DMS114 treated with DMSO at 0.1 percent for 48 hours (cell line): ENCODE results near the gene F12.
"Not testable (repeated sequence)": the region's sequence is repeated elsewhere in the genome, so short reads cannot be mapped to it uniquely, and the experiment has no call there.

Source experiments
- DNase-seq: peaks from one replicate; lab custom pipeline; 2025; ENCODE audit not compliant: unreplicated experiment; lab: John Stamatoyannopoulos, UW

F12 gene

DNA sequence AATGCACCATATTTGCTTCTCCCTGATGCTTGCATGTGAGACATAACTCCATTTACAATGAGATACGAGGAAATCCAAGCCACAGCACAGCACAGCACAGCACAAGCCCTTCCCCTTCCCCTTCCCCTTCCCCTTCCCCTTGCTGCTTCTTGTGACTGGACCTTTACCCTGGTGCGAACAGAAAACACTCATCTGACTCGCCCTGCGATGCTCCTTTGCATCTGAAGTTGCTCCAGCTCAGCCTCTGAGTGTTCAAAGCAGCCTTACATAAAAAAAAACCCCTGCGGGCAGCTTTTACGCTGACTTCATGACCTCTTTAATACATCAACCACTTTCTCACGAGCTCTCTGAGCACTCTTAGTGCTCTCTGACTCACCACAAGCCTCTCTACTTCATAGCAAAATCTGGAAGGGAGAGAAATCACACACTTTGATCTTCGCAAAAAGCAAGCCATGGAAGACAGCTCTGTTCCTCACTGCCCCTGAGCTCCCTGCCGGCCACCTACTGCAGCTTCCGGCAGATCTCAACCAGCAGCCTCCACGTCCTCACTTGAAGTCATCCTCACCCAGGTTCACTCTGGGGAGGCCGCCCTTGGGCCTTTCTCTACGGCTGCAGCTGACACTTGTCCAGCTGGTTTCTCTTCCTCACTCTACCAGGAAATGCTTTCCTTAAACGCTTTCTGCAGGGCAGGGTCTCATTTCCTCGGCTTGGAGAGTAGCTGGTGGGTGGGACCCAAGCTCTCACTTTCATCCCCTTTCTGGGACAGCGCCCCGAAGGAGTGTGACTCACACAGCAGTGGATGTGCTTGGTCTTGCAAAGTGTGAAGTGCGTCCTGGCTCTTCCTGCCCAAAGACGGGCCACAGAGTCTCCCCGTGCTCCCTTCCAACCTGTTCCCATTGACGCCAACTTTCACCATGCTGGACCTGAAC, 19.9 kb downstream of the F12 start:
- DNase-seq: no peak

DNA sequence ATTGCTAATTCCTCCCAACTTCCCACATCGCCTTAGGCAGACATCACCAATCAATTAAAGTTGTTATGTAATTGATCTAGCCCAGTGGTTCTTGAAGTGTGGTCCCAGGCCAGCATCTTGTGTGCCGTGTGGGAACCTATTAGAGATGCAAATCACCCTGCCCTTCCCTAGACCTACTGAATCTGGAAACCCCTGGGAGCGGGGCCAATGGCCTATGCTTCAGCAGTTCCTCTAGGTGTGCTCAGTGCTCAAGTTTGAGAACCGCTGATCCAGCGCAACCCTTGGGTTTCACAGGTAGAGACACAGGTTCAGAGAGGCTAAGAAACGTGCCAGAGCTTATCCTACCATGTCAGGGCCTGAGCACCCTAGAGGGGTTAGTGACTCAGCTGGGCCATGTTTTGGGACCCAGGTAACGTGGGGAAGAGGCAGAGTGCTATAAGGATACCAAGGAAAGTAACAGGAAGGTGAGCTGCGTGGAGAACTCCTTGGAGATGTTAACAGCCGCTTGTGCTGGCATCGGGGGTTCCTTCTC, 20.8 kb downstream of the F12 start:
- no peak for DNase-seq

DNA sequence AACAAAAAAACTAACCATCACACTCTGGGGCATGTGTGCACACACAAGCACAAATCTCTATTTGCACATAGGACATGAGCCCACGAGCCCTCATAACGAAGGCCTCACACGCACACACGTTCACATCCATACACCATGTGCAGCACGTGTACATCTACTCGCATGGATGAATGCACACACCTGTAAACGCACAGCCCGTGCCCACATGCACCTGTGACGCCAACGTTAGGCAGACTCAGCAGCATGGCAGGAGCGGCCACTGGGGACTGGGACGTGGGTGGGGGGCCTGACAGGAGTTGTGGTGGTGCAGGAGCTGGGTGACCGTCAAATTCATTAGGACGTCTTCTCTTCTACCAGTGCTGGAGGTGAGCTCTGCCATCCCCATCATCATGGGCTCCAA, 22.0 kb downstream of the F12 start:
- DNase-seq: no peak

DNA sequence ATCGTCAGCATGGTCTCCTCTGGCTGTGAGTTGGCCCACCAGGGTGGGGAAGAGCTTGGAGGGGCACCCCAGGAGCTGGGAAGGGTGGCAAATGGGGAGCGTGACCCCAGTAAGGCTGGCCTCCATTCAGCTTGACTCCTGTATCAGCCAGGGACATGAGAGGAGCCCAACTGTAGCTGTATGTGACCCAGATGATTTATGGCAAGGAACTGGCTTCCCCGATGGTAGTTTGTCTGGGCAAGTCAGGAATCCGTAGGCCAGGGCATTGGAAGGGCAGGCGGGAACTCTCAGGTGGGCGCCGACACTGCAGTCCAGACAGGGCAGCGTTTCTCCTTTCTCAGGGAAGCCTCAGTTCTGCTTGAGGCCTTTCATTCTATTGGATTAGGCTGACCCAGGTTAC, 22.8 kb downstream of the F12 start:
- no peak for DNase-seq

DNA sequence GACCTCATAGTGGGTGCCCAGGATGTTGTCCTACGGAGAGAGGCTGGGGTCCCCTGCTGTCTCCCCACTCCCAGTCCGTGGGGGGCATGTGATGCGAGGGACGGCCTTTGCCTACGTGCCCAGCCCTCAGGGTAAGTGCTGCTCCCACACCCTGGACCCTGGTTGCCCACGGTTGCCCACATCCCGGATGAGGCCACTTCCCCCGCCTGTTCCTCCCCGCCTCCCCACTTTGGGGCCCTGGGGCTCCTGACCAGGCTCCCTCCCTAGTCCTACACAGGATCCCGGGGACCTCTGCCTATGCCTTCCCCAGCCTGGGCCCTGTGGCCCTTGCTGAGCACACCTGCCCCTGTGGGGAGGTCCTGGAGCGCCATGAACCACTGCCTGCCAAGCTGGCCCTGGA, 23.6 kb downstream of the F12 start:
- no peak for DNase-seq

DNA sequence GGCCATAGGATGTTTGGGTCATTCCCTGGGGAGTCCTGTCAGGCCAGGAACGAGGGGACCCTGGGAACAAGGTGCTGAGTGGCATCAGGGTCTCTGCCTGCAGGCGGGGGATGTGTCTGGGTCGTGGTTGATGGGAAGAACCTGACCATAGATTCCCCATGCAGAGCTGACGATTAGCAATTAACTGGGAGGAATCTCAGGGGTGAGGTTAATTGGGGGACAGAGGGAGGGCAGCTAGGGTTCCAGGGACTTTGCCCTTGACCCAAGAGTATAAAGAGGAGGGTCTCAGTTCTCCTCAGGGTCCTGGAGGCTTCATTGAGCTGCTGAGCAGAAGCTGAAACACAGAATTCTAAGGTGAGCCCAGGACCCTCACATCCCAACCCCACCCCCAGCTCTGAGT, 25.2 kb downstream of the F12 start, which contains the start of gene SLC34A1:
TSS of gene SLC34A1 (plus strand) at position 301 of the 400 bp plus-strand sequence. CDS start 1,308 bp downstream, outside the sequence.
- no peak for DNase-seq

DNA sequence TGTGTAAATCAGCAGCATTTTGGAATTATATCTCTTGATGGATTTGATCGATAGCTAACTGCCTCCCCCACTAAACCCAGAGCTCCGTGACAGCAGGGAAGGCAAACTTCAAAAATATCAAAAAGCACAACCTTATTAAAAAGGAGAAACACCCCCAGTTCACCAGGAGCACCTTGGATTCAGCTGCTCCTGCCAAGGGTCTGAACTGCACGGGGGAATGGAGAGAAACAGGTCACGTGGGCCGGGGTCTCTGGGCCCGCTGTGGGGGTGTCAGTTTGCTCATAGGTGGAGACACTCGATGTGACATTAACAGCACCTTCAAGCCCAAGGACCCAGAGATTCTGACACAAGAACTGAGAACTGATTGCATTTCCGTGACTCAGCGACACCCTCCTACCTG, 26.2 kb downstream of the F12 start:
- no peak for DNase-seq

DNA sequence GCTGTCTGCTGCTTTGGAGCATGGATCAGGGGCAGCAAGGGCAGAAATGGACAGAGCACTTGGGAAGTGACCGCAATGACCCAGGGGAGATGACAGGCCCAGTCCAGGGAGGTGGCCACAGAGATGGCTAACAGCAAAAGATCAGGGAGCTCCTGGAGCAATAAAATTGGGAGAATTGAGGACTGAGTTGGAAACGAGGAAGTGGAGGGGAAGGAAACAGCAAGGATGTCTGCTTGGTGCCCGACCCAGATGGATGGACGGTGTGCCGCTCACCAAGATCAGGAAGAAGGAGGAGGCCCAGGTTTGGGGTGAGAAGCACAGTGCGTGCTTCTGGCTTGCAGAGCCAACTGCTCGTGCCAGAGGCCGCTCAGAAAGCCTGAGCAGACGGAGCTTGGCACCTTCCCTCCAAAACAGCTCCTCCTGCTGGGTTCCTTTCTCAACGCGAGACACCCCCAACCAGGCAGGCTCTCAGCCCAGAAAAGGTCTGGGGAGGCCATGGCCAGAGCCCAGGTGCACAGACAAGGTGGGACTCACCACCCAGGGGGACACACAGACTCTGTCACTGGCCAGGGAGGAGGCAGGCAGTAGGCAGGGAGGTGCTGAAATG, 26.8 kb downstream of the F12 start:
- no peak for DNase-seq

DNA sequence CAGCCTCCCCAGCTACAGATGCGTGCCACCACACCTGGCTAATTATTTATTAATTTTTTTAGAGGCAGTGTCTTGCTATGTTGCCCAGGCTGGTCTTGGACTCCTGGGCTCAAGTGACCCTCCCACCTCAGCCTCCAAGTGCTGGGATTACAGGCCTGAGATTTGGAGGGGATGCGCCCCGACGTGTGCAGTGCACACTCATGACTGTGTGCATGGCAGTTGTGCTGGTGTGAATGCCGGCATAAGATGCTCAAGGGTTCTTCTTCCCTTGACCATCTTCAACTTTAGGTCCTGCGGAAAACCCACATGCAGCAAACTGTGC, 28.6 kb downstream of the F12 start:
- DNase-seq: no peak

DNA sequence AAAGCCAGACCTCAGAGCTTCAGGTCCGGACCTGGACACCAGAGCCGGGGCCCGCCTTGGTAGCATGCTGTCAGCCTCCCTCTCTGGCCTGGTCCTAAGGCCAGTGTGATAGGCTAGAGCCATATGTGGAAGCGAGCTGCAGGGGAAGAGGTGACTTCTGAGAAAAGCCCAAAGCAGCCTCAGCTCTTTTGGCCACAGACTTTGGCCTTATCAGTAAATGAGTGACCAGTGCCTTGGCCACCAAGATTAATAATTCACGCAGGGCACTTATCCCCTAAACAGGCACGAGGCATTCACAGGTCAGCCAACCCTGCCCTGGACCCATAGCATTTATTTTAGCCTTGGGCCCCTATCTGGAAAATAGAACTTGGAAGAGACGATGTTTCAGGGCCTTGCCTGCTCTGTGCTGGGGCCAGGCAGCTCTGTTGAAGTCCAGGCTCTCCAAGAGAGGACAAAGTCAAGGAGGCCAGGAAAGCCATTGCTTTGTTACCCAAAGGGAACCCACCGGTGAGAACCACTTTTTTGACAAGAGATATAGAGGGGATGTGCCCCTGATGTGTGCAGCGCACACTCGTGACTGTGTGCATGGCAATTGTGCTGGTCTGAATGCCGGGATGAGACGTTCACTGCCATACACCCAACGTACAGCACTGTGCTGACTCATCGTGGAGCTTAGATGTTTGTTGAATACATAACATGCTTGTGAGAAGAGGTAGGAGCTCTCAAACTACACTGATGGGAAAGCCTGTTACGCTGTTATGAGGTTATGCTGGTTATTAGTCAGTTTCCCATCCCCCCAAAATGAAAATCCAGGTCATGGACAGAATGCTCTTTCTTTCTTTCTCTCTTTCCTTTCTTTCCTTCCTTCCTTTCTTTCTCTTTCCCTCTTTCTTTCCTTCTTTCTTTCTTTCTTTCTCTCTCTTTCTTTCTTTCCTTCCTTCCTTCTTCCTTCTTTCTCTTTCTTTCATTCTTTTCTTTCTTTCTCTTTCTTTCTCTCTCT, 30.2 kb downstream of the F12 start:
- DNase-seq: no peak

DNA sequence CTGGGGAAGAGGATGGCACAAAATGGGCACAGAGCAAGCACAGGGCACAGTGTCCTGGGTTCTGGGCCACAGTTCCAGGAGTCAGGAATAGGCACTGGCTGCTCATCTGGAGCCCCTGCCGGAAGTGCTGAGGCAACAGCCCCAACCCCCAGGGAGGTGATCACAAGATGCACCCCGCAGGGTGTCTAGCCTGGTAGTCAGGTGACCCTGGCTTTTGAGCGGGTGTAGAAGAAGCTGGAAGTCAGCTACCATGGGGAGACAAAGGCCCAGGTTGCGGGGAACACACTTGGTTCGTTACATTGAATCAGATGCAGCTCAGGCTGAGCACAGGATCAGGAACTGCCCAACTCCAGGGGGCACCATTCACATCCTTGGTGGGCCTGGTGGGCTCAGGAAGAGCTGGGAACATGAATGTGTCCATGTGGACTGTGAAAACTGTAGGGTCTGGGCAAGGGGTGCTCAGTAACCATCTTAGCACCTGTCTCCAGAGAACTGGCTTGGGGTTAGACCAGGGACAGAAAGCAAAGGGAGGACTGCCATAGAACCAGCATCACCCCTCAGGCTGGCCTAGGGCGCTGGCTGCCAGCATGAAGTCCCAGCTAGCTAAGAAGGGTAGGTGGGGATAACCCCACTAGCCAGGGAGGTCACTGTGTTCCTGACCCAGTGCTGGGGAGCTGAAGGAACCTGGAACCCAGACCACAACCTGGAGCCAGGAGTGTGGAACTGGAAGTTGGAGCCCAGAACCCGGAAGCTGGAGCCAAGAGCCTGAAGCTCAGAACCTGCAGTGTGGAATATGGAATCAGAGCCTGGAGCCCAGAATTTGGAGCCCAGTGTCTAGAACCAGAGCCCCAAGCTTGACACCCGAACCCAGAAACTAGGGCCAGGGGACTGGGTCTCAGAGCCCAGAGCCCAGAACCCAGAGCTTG, 31.2 kb downstream of the F12 start:
- DNase-seq: no peak

DNA sequence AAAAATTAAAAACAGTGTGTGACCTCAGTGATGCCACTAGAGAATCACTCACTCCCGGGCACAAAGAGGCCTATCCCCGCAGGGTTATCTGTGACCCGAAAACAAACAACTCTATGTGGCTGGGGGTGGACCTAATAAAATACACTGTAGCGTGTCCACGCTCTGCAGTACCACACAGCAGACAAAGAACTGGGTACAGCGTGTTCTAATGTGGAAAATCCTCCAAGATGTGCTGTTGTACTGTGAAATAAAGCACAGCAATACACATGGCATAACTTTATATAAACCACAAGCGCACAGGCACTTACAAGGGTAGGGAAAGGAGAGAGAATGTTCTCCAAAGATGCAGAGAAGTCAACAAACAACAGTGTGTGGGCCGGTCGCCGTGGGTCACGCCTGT, 33.3 kb downstream of the F12 start:
- DNase-seq: no peak

DNA sequence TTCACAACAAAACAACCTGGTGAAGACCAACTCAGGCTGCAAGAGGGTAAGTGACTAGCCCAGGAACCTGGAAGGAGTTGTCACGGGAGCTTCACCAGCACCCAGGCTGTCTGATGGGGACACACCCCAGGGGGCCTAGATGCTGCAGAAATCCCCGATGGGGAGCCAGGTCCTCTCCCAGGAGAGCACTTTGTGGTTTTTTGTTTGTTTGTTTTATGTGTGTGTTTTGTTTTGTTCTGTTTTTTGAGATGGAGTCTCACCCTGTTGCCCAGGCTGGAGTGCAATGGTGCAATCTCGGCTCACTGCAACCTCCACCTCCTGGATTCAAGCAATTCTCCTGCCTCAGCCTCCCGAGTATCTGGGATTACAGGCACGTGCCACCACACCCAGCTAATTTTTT, 33.8 kb downstream of the F12 start:
- DNase-seq: not testable (repeated sequence)

DNA sequence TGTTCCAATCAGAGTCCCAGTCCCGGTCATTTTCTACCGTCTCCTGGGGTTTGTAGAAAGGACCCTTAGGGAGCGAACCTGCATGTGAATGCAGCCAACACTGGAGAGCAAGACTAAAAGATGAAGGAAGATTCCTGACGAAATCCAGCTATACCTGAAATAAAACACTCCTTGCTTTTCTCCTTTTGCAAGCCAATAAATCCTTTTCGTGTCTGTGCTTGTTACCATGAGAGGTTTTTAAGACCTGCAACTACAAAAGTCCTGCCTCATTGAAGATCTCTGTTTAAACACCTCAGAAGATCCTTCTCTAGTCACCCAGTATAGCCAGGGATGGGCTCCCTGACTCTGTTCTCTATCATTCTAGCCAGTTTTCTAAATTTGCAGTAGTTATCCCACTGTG, 35.2 kb downstream of the F12 start:
- DNase-seq: no peak

DNA sequence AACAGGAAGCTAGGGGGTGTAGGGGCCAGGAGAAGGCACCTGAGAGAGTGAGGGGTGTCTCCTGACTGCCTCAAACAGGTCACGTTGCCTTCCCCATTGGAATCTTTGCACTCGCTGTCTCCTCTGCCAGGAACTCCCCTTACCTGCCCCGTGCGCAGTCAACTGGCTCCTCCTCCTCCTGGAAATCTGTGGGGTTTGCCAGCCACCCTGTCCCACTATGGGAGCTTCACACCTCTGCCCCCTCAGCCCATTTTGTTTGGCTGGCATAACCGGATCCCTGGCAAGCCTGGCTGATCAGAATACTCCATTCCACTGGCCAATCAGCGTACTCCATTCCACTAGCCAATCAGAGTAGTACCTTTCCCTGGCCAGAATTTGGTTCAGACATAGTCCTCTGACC, 35.6 kb downstream of the F12 start:
- DNase-seq: no peak

DNA sequence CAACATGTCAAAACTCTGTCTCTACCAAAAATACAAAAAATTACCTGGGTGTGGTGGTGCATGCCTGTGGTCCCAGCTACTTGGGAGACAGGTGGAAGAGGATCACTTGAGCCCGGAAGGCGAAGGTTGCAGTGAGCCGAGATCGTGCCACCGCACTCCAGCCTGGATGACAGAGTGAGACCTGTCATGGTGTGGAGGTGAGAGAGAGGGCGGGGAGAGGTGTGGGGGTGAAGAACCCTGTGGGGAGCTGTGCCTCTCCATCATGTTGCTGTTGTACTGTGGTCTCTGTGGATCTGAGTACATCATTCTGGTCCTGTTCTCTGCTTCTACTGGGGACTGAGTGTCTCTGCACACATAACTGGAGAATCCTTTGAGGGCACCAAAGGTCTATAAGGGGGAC, 36.5 kb downstream of the F12 start:
- DNase-seq: no peak

DNA sequence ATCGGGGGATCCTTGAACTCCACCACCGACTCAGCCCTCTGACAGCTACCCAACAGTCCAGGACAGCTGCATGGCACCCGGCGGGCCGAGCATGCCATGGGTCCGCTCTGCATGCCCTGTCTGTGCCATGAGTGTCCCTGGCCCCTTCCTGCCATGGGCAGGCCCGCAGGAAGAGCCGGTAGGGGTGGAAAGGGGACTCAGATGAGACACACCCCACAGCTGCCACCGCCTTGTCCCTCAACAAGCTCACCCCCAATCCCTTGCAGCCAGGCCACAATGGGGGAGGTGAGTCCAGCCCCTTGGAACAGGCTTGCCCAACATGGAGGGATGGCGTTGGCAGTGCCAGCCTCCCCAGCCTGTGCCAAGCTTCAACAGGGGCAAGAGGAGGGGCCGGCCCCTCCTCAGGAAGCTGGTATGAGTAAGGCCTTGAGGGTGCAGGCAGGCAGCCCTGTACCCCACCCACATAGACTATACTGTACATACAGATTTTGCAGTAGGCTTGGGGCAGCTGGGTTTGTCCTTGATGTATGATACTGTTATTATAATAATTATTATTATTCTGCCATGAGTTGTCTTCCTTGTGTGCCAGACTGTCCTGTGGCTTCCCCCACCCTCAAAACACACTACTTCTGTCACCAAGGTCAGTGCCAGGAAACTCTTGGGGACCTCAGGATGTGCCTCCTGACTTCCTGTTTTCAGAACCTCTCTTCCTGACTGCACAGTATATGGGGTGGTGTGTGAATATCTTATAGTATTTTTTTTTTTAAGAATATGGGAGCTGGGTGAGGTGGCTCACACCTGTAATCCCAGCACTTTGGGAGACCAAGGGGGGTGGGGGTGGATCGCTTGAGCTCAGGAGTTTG, 37.1 kb downstream of the F12 start:
- no peak for DNase-seq

DNA sequence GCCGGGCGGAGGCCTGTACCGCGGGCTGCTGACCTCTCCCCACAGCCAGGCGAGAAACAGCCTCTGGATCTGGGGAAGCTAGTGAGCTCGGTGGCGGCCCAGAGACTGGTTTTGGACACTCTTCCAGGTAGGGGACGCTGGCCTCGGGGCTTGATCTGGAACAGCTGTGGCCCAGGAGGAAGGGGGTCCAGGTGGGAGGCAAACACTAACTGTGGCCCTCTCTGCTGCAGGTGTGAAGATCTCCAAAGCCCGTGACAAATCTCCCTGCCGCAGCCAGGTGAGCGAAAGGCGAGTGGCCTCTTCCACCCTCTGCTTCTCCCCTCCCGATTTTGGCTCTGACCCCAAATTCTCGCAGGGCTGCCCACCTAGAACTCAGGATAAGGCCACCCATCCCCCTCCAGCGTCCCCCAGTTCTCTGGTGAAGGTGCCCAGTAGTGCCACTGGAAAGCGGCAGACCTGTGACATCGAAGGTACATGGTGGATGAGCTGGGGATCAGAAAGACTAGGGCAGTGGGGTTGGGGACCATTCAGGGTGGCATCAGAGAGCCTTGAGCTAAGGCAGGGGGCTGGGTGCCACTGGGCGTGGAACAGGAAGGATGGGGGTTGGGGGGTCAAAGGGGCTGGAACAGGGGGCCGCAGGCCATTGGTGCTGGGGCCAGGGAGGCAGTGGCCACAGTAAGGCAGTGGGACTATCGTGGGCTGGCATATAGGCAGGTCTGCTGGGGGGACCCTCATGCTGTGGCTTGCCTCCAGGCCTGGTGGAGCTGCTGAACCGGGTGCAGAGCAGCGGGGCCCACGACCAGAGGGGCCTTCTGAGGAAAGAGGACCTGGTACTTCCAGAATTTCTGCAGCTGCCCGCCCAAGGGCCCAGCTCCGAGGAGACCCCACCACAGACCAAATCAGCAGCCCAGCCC, 38.0 kb downstream of the F12 start:
- DNase-seq: no peak
